AG09319 (cell line): ENCODE results near the gene SHISA4.

Experiments
- DNase-seq: peaks from one replicate; pipeline ENCODE4 v3.0.0-alpha.2; 2010; ENCODE audit warnings: low read depth; ENCODE audit errors: extremely low read depth
- CTCF ChIP-seq: IDR thresholded peaks from 2 replicates; pipeline ENCODE4 v1.5.1; 2011; ENCODE audit warnings: low read depth, mild to moderate bottlenecking, inconsistent platforms, low read length, moderate library complexity

SHISA4 gene

GRCh38 chr1:201921952-201922558, 33.4 kb downstream of the SHISA4 start:
- TF ChIP-seq CTCF, result no peak
- no peak for DNase-seq

- TF ChIP-seq CTCF, result no peak
- no peak for DNase-seq
Observed at GRCh38 chr1:201925301-201925567, 36.5 kb downstream of the SHISA4 start.

GRCh38 chr1:201925981-201926645, 37.4 kb downstream of the SHISA4 start:
- no peak for DNase-seq
- TF ChIP-seq CTCF, result no peak

- no peak for DNase-seq
- no peak for TF ChIP-seq CTCF
Observed at GRCh38 chr1:201928266-201928665, 39.6 kb downstream of the SHISA4 start.

- no peak for TF ChIP-seq CTCF
- no peak for DNase-seq
Observed at GRCh38 chr1:201930137-201930536, 41.4 kb downstream of the SHISA4 start.

- DNase-seq, result no peak
- no peak for TF ChIP-seq CTCF
Observed at GRCh38 chr1:201930803-201931202, 42.1 kb downstream of the SHISA4 start.

GRCh38 chr1:201933840-201934430, 45.2 kb downstream of the SHISA4 start:
- TF ChIP-seq CTCF, result no peak
- DNase-seq, result no peak
